ENCODE results near the gene TARS1.

- no peak for TF ChIP-seq CTCF (IDR thresholded peaks at IDR 0.05)
- TF ChIP-seq POLR2A (IDR thresholded peaks at IDR 0.05): no peak
Observed at GRCh38 chr5:33462456-33462855, 21.7 kb downstream of the TARS1 start.
